Testis (tissue), 3 donors: ENCODE data around the gene POGLUT2. TPM values are rescaled to one million over a fixed set of nuclear protein-coding genes. Genes with fewer than 3 reads are reported as not detected.
A peak's percentile ranks its signal among the peaks of the same experiment; 100 is the strongest.

ENCODE experiments used
- DNase-seq: peaks from one replicate; pipeline ENCODE4 v3.0.0-alpha.2; 2019
- H3K27ac ChIP-seq, 2 donors: fragments of 200-600 bp; sonication (generic); one replicate each; pipeline ENCODE4 v1.5.1; 2019
- H3K27me3 ChIP-seq: fragments of 200-600 bp; sonication (generic); one replicate; pipeline ENCODE4 v1.5.1; 2019
- H3K36me3 ChIP-seq: fragments of 200-600 bp; sonication (generic); one replicate; pipeline ENCODE4 v1.5.1; 2017; ENCODE audit warnings: low read depth; ENCODE audit errors: missing control alignments
- H3K4me1 ChIP-seq: fragments of 200-600 bp; sonication (generic); one replicate; pipeline ENCODE4 v1.5.1; 2019
- H3K4me3 ChIP-seq, 2 donors: fragments of 200-600 bp; sonication (generic); one replicate each; pipeline ENCODE4 v1.5.1; 2017 to 2019
- H3K9me3 ChIP-seq: fragments of 200-600 bp; sonication (generic); one replicate; pipeline ENCODE4 v1.5.1; 2017
- POLR2A ChIP-seq: fragments of 450-650 bp; IDR thresholded peaks from one replicate; pipeline ENCODE4 v1.6.1; 2017; ENCODE audit warnings: antibody characterized with exemption, mild to moderate bottlenecking, moderate library complexity
- WGBS, 2 donors: methylation state at CpG; one replicate each; pipeline ENCODE4 v1.1.5; 2018; 5-methylcytosine and 5-hydroxymethylcytosine counted together
- intact Hi-C: fragments of 100-400 bp; cut with DNase I; formaldehyde crosslinking; loops from one replicate; pipeline ENCODE4 v1.15.1; 2023; ENCODE audit warnings: low total_unique reads
- polyA plus RNA-seq: library from polyadenylated mRNA; stranded (reverse); fragments of 350-450 nt; fragmentation: Illumina TruSeq; extraction: RNeasy Lipid Tissue Mini Kit (QIAGEN cat#74804); gene quantifications from one replicate; pipeline ENCODE4 v1.2.3, GENCODE V29; 2014; ENCODE audit warnings: low read depth, low replicate concordance; ENCODE audit not compliant: insufficient read depth
- total RNA-seq, 2 donors: library from RNA; depleted of rRNA; stranded (reverse); fragments of >200 nt; gene quantifications; one replicate each; pipeline ENCODE4 v1.2.3, GENCODE V29; 2016
- TF ChIP-seq, protein P1 (sequence below), 3 experiments: fragments of 450-650 bp in 2 of 3; fragments of 200-600 bp in 1 of 3; sonication (generic) in 1 of 3; IDR thresholded peaks; one replicate each; pipeline ENCODE4 v1.5.1; 2016 to 2019; ENCODE audit warnings: antibody characterized with exemption in 3 of 3, mild to moderate bottlenecking in 2 of 3, moderate library complexity in 1 of 3

Gene POGLUT2
- total and polyA plus RNA-seq, 3 donors from 2014 or later: 2.5 to 4.1 (median 3.9) TPM

DNA sequence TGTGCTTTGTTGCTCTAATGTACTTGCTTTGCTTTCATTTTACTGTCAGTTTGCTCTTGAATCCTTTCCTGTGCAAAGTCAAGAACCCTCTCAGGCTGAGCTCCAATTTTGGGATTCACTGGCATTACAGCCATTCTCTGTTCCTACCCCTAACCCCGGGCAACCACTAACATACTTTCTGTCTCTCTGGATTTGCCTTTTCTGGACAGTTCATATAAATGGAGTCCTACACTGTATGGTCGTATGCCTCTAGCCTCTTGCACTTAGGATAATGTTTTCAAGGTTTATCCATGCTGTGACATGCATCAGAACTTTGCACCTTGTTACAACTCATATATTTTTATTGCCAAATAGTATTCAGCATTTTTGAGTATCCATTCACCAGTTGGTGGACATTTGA, 22.5 kb downstream of the POGLUT2 start:
- Histone ChIP-seq H3K4me1 (peaks cover 5% of the 10 kb centered on the region), H3K4me3 (no peak overlapping the region), H3K27me3 (no peaks in the 10 kb centered on the region), H3K36me3 (no peaks in the 10 kb centered on the region), H3K27ac (no peak overlapping the region), H3K9me3 (no peaks in the 10 kb centered on the region)
- WGBS, 2 donors: 70 to 88% methylated on average over 2 of the region's 2 CpGs
- TF ChIP-seq, protein P1, sequence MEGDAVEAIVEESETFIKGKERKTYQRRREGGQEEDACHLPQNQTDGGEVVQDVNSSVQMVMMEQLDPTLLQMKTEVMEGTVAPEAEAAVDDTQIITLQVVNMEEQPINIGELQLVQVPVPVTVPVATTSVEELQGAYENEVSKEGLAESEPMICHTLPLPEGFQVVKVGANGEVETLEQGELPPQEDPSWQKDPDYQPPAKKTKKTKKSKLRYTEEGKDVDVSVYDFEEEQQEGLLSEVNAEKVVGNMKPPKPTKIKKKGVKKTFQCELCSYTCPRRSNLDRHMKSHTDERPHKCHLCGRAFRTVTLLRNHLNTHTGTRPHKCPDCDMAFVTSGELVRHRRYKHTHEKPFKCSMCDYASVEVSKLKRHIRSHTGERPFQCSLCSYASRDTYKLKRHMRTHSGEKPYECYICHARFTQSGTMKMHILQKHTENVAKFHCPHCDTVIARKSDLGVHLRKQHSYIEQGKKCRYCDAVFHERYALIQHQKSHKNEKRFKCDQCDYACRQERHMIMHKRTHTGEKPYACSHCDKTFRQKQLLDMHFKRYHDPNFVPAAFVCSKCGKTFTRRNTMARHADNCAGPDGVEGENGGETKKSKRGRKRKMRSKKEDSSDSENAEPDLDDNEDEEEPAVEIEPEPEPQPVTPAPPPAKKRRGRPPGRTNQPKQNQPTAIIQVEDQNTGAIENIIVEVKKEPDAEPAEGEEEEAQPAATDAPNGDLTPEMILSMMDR (IDR thresholded peaks at IDR 0.05): no peak
- TF ChIP-seq POLR2A: no peak
- no peak for DNase-seq
- intact Hi-C loops: no loop called here

DNA sequence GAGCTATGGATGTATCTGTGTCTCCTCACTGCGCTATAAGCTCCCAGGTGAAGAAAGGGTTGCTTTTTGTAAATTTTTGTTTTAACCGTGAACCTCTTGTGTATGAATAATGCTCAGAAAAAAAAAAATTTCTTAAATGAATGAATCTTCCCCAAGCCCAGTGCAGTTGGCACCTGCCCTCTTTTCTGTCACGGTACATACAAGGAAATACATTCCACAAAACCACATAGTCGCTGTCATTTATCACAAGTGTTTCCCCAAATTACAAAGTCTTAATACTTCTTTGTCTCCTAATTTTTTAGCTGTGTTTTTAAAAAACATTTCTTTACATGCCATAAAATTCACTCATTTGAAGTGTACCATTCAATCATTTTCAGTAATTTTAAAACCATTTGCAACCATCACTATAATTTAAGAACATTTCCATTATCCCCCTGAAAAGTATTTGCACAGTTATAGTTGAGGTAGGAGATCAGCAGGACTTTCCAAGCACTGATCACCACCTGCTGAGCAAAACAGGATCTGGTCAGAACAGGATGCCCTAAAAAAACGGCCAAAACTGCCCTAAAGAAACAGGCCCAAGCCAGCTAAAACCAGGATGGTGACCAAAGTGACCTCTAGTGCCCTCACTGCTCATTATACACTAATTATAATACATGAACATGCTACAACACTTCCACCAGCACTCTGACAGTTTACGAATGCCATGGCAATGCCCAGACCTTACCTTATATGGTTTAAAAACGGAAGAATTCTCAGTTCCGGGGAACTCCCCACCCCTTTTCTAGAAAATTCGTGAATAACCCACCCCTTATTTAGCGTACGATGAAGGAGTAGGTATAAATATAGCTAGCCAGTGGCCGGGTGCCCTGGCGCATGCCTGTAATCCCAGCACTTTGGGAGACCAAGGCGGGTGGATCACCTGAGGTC, 23.9 kb downstream of the POGLUT2 start:
- H3K27ac ChIP-seq: no peak overlapping the region
- H3K27me3 ChIP-seq: no peaks in the 10 kb centered on the region
- no peak for DNase-seq
- 66 to 71% methylated on average over 14 of the region's 14 CpGs for WGBS, 2 donors
- peak overlapping the region; percentile 72 to 97 for H3K4me3 ChIP-seq
- H3K36me3 ChIP-seq: no peaks in the 10 kb centered on the region
- intact Hi-C loops: no loop called here
- TF ChIP-seq, protein P1 (IDR thresholded peaks at IDR 0.05): no peak
- TF ChIP-seq POLR2A: no peak
- H3K4me1 ChIP-seq: peaks cover 5% of the 10 kb centered on the region
- no peaks in the 10 kb centered on the region for H3K9me3 ChIP-seq

DNA sequence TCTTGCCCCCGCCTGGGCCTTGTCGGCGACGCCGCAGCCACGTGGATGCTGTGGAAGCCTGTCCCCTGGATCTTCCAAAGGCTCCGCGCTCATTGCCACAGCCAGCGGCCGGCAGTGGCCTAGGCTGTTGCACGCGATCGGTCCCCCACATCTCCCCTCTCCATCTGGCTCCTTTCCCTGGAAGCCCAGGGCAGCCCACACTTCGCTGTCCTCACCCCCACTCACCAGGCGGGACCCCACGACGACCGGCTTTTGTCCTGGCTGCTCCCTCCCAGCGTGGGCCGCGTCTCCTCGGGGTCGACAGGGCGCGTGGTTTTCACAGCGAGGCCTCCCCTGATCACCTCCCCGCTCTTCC, 24.6 kb downstream of the POGLUT2 start:
- Histone ChIP-seq H3K4me3 (peak overlapping the region; percentile 72 to 97), H3K4me1 (peaks cover 5% of the 10 kb centered on the region), H3K36me3 (no peaks in the 10 kb centered on the region), H3K9me3 (no peaks in the 10 kb centered on the region), H3K27ac (peak overlapping the region; percentile 85 to 92), H3K27me3 (no peaks in the 10 kb centered on the region)
- no peak for DNase-seq
- WGBS, 2 donors: 59 to 60% methylated on average over 25 to 27 of the region's 27 CpGs
- intact Hi-C loops: no loop called here
- no peak for TF ChIP-seq POLR2A
- TF ChIP-seq, protein P1 (IDR thresholded peaks at IDR 0.05): no peak

DNA sequence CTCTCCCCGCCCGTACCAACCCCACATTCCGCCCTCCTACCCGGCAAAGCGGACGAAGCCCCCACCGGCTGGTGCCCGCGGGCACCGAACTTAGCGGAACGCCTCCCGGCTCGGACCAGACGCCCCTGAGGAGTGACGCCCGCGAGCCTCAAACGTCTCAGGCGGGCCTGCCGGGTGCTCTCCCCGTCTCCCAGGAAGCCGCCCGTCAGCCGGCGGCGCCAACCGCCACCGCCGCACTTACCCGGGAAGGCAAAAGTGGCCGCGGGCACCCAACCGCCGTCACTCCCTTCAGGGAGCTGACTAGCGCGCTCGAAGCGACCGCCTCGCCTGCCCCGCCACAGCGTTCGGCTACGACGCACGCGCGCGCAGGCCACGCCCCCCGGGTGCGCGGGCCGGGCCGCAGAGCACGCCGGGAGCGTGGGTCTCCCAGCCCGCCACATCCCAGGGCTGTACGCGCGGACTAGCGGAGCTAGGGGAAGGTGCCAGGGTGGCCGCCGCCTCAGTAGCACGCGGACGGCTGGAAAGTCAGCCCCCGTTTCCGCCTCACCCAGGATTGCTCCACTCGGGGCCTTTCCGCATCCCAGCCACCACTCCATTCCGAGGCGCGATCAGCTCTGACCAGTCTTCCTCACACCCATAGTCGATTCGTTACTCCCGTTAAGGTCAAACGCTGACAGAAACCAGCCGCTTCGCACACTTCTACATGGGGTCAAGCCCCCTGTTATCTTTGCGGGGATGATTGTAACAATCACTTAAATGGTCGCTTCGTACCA, 25.1 kb downstream of the POGLUT2 start, which contains the start of gene TEX30:
TEX30 (minus strand) TSS at position 346 of the 773 bp plus-strand sequence. CDS start 3,760 bp downstream, outside the sequence.
- no peaks in the 10 kb centered on the region for H3K27me3 ChIP-seq
- H3K36me3 ChIP-seq: no peaks in the 10 kb centered on the region
- WGBS, 2 donors: 2% methylated on average over 47 of the region's 85 CpGs; no CpG with 5 or more reads in 1 of the 2 donors
- DNase-seq: peak; percentile 83
- peaks cover 5% of the 10 kb centered on the region for H3K4me1 ChIP-seq
- H3K4me3 ChIP-seq: peak within 1 kb of the TSS; percentile 72 to 97
- H3K27ac ChIP-seq: peak within 1 kb of the TSS; percentile 85 to 92
- no peak for TF ChIP-seq POLR2A
- TF ChIP-seq, protein P1 (IDR thresholded peaks at IDR 0.05): peak in 2 of 3 experiments; percentile 7 to 10
- no peaks in the 10 kb centered on the region for H3K9me3 ChIP-seq
- intact Hi-C loops: no loop called here
